MM.1S (cell line): Measurements from ENCODE around the gene ITGA7.

Experiments used
- DNase-seq: peaks from one replicate; pipeline ENCODE4 v3.0.0-alpha.2; 2015
- H2AFZ ChIP-seq: fragments of 300-600 bp; sonication (generic); 2 replicates; pipeline ENCODE4 v1.6.0; 2016; ENCODE audit warnings: antibody characterized with exemption, low read length
- H3F3A ChIP-seq: fragments of 300-600 bp; sonication (generic); 2 replicates; pipeline ENCODE4 v1.6.1; 2016; ENCODE audit warnings: mild to moderate bottlenecking, antibody characterized with exemption, low read length, moderate library complexity, mixed read lengths; ENCODE audit not compliant: insufficient read depth
- H3K27ac ChIP-seq: fragments of 300-600 bp; sonication (generic); 2 replicates; pipeline ENCODE4 v1.5.1; 2016; ENCODE audit warnings: mild to moderate bottlenecking, low read length
- H3K27me3 ChIP-seq: fragments of 300-600 bp; sonication (generic); replicated peaks from 2 replicates; pipeline ENCODE4 v1.6.0; 2016; ENCODE audit warnings: low read length; ENCODE audit not compliant: insufficient read depth
- H3K36me3 ChIP-seq: fragments of 300-600 bp; sonication (generic); replicated peaks from 2 replicates; pipeline ENCODE4 v1.6.1; 2016; ENCODE audit warnings: mild to moderate bottlenecking, low read length, mixed read lengths; ENCODE audit not compliant: insufficient read depth
- H3K4me1 ChIP-seq: fragments of 300-600 bp; sonication (generic); 2 replicates; pipeline ENCODE4 v1.6.1; 2016; ENCODE audit warnings: low read length, mixed read lengths
- H3K4me2 ChIP-seq: fragments of 300-600 bp; sonication (generic); 2 replicates; pipeline ENCODE4 v1.6.0; 2016; ENCODE audit warnings: low read depth, low read length
- H3K4me3 ChIP-seq: fragments of 300-600 bp; sonication (generic); 2 replicates; pipeline ENCODE4 v1.5.1; 2016; ENCODE audit warnings: low read length, mixed read lengths
- H3K79me2 ChIP-seq: fragments of 300-600 bp; sonication (generic); 2 replicates; pipeline ENCODE4 v1.6.1; 2016; ENCODE audit warnings: mixed run types, low read length, mixed read lengths
- H3K9ac ChIP-seq: fragments of 300-600 bp; sonication (generic); 2 replicates; pipeline ENCODE4 v1.6.1; 2016; ENCODE audit warnings: low read length, mixed read lengths
- H3K9me2 ChIP-seq: fragments of 300-600 bp; sonication (generic); replicated peaks from 2 replicates; pipeline ENCODE4 v1.6.1; 2016; ENCODE audit warnings: mild to moderate bottlenecking, low read length, mixed read lengths; ENCODE audit not compliant: insufficient read depth
- H3K9me3 ChIP-seq: fragments of 300-600 bp; sonication (generic); replicated peaks from 2 replicates; pipeline ENCODE4 v1.6.1; 2016; ENCODE audit warnings: mild to moderate bottlenecking, low read length, mixed read lengths; ENCODE audit not compliant: insufficient read depth
- H4K20me1 ChIP-seq: fragments of 300-600 bp; sonication (generic); 2 replicates; pipeline ENCODE4 v1.6.1; 2016; ENCODE audit warnings: mild to moderate bottlenecking, low read length, moderate library complexity, mixed read lengths; ENCODE audit not compliant: insufficient read depth
- CTCF ChIP-seq: fragments of 300-600 bp; sonication (generic); IDR thresholded peaks from 2 replicates; pipeline ENCODE4 v1.5.1; 2016; ENCODE audit warnings: antibody characterized with exemption, low read length, mixed read lengths
- EZH2 ChIP-seq: fragments of 300-600 bp; sonication (generic); optimal IDR thresholded peaks from 2 replicates; pipeline ENCODE3; 2017; ENCODE audit warnings: low read depth, mild to moderate bottlenecking, antibody characterized with exemption, low read length, mixed read lengths
- EZH2phosphoT487 ChIP-seq: fragments of 300-600 bp; sonication (generic); IDR thresholded peaks from 2 replicates; pipeline ENCODE4 v1.6.1; 2018; ENCODE audit warnings: antibody characterized with exemption, low read length

ITGA7 gene

GRCh38 chr12:55699471-55700055 is 8.1 kb downstream of the ITGA7 start:
- H3K4me2 ChIP-seq, result no peak overlapping the region
- no peak overlapping the region for H3K27ac ChIP-seq
- DNase-seq, result no peak
- no peaks in the 10 kb centered on the region; the same call in 1 of the 2 replicates for H3K27me3 ChIP-seq
- H3K4me1 ChIP-seq, result no peaks in the 10 kb centered on the region
- no peaks in the 10 kb centered on the region for H3K9me3 ChIP-seq
- no peak for TF ChIP-seq EZH2phosphoT487
- TF ChIP-seq CTCF, result no peak
- no peak for TF ChIP-seq EZH2
- no peaks in the 10 kb centered on the region for H3K9me2 ChIP-seq
- H4K20me1 ChIP-seq, result no peaks in the 10 kb centered on the region
- no peak overlapping the region for H2AFZ ChIP-seq
- H3K4me3 ChIP-seq, result no peak overlapping the region
- no peaks in the 10 kb centered on the region for H3F3A ChIP-seq
- H3K79me2 ChIP-seq, result no peaks in the 10 kb centered on the region
- H3K9ac ChIP-seq, result no peak overlapping the region
- H3K36me3 ChIP-seq, result no peaks in the 10 kb centered on the region

GRCh38 chr12:55698965-55699364 is 8.7 kb downstream of the ITGA7 start:
- DNase-seq, result no peak
- no peaks in the 10 kb centered on the region for H3F3A ChIP-seq
- no peaks in the 10 kb centered on the region; the same call in 1 of the 2 replicates for H3K27me3 ChIP-seq
- no peaks in the 10 kb centered on the region for H3K9me3 ChIP-seq
- TF ChIP-seq CTCF (no peak), EZH2 (no peak), EZH2phosphoT487 (no peak)
- no peak overlapping the region for H3K4me3 ChIP-seq
- no peak overlapping the region for H3K4me2 ChIP-seq
- no peak overlapping the region for H3K9ac ChIP-seq
- H3K4me1 ChIP-seq, result no peaks in the 10 kb centered on the region
- H2AFZ ChIP-seq, result no peak overlapping the region
- no peaks in the 10 kb centered on the region for H3K36me3 ChIP-seq
- no peaks in the 10 kb centered on the region for H4K20me1 ChIP-seq
- H3K9me2 ChIP-seq, result no peaks in the 10 kb centered on the region
- no peak overlapping the region for H3K27ac ChIP-seq
- H3K79me2 ChIP-seq, result no peaks in the 10 kb centered on the region

- Histone ChIP-seq H3K27ac (no peak overlapping the region), H3K4me1 (no peaks in the 10 kb centered on the region), H3K4me3 (no peak overlapping the region), H3K9ac (no peak overlapping the region), H3K4me2 (no peak overlapping the region), H3K79me2 (no peaks in the 10 kb centered on the region), H3F3A (no peaks in the 10 kb centered on the region), H2AFZ (no peak overlapping the region), H3K36me3 (no peaks in the 10 kb centered on the region), H3K9me3 (no peaks in the 10 kb centered on the region), H4K20me1 (no peaks in the 10 kb centered on the region), H3K9me2 (no peaks in the 10 kb centered on the region), H3K27me3 (no peaks in the 10 kb centered on the region; the same call in 1 of the 2 replicates)
- no peak for DNase-seq
- TF ChIP-seq EZH2 (no peak), EZH2phosphoT487 (no peak), CTCF (no peak)
Observed at GRCh38 chr12:55698241-55698955, 9.3 kb downstream of the ITGA7 start.
